ENCODE data around the gene STX4. TPM values are rescaled to one million over a fixed set of nuclear protein-coding genes. Genes with fewer than 3 reads are reported as not detected.

Gene STX4
- polyA plus RNA-seq, 2 of the 4 experiments (the other 2 are of a cell fraction): 39.7 to 73.9 TPM

DNA sequence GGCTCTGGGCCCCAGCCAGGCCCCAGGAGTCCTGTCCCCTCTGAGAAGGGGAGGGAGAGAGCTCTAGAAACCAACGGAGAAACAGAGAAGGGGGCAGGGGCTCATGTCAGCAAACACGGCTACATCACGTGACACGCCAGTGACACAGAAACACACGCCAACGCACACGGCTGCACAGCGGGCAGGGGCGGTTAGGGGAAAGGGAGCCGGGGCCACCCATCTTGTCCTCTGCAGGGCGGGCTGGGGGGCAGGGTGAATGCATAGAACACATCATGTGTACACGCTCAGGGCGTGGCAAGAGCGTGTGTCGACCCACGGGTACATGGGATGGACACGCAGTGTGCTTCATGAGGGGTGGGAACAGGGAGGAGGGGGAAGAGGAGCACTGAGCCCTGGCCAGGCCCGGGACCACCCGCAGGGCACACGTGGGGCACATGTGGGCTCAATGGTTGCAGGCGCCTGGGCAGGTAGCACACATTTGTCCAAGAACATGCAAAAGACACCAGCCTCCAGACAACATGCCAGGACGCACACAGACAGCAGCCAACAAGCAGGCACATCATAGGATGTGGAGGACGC lies 43.8 kb upstream of the STX4 start:
- POLR2A ChIA-PET: no interaction called here
- WGBS (ENCODE audit: missing lambda C conversion rate): 87% methylated on average over 23 of the region's 23 CpGs
- FAIRE-seq: no peak

DNA sequence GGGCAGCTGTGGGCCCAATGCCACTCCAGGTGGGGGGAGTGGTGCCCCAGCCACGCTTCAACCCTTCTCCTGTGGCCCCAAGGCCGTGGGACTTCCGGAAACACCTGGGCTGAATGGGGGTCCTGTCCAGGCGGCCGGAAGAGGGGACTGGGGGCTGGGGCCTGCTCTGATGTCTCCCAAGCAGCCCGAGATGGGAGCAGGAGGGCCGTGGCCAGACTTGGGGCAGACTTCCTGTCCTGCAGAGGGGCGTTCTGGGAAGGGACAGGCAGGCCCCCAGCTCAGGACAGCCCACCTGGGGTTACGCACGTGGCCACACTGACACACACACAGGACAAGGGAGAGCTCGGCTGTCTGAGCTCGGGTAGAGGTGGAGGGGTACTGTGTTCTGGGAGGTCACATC lies 43.3 kb upstream of the STX4 start:
- DNase-seq (ENCODE audit: low read depth in 1 of 2, low spot score in 1 of 2): no peak
- CTCF ChIA-PET: interaction anchor here (1.0 kb wide), 1 partner anchor 27 kb away, joined by 4 read pairs; no protein-coding TSS in a partner anchor
- WGBS (ENCODE audit: missing lambda C conversion rate): 87% methylated on average over 9 of the region's 12 CpGs
- no peak for TF ChIP-seq PHF8 (IDR thresholded peaks at IDR 0.05; ENCODE audit: borderline replicate concordance, low read depth)
- TF ChIP-seq NR3C1 (IDR thresholded peaks at IDR 0.05): no peak
- TF ChIP-seq EHF (CRISPR knock-in tag; IDR thresholded peaks at IDR 0.05): no peak
- TF ChIP-seq RNF2 (IDR thresholded peaks at IDR 0.05; ENCODE audit: borderline replicate concordance, low read depth): no peak
- Histone ChIP-seq H3K9me3 (no peaks in the 10 kb centered on the region), H3K4me2 (no peak overlapping the region), H3K4me3 (no peak overlapping the region), H3K27ac (no peak overlapping the region; a peak in 1 of 6 replicates), H3K4me1 (peaks cover 23% of the 10 kb centered on the region)
- POLR2A ChIA-PET: no interaction called here
- ATAC-seq: no peak
- no peak for FAIRE-seq

More for the DNA sequence above, 43.8 kb upstream of the STX4 start:
- Histone ChIP-seq H3K4me1 (peaks cover 21% of the 10 kb centered on the region), H3K4me2 (no peak overlapping the region), H3K9me3 (no peaks in the 10 kb centered on the region), H3K4me3 (no peak overlapping the region), H3K27ac (no peak overlapping the region)
- CTCF ChIA-PET: interaction anchor here (1.0 kb wide), 1 partner anchor 26 kb away, joined by 4 read pairs; no protein-coding TSS in a partner anchor
- DNase-seq (ENCODE audit: low read depth in 1 of 2, low spot score in 1 of 2): no peak
- TF ChIP-seq, protein P1, sequence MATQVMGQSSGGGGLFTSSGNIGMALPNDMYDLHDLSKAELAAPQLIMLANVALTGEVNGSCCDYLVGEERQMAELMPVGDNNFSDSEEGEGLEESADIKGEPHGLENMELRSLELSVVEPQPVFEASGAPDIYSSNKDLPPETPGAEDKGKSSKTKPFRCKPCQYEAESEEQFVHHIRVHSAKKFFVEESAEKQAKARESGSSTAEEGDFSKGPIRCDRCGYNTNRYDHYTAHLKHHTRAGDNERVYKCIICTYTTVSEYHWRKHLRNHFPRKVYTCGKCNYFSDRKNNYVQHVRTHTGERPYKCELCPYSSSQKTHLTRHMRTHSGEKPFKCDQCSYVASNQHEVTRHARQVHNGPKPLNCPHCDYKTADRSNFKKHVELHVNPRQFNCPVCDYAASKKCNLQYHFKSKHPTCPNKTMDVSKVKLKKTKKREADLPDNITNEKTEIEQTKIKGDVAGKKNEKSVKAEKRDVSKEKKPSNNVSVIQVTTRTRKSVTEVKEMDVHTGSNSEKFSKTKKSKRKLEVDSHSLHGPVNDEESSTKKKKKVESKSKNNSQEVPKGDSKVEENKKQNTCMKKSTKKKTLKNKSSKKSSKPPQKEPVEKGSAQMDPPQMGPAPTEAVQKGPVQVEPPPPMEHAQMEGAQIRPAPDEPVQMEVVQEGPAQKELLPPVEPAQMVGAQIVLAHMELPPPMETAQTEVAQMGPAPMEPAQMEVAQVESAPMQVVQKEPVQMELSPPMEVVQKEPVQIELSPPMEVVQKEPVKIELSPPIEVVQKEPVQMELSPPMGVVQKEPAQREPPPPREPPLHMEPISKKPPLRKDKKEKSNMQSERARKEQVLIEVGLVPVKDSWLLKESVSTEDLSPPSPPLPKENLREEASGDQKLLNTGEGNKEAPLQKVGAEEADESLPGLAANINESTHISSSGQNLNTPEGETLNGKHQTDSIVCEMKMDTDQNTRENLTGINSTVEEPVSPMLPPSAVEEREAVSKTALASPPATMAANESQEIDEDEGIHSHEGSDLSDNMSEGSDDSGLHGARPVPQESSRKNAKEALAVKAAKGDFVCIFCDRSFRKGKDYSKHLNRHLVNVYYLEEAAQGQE (IDR thresholded peaks at IDR 0.05): no peak
- no peak for TF ChIP-seq MAZ (IDR thresholded peaks at IDR 0.05; ENCODE audit: borderline replicate concordance, low read depth, low read length)
- no peak for TF ChIP-seq RCOR1 (IDR thresholded peaks at IDR 0.05; ENCODE audit: low read depth, low read length)
- TF ChIP-seq, protein P2, sequence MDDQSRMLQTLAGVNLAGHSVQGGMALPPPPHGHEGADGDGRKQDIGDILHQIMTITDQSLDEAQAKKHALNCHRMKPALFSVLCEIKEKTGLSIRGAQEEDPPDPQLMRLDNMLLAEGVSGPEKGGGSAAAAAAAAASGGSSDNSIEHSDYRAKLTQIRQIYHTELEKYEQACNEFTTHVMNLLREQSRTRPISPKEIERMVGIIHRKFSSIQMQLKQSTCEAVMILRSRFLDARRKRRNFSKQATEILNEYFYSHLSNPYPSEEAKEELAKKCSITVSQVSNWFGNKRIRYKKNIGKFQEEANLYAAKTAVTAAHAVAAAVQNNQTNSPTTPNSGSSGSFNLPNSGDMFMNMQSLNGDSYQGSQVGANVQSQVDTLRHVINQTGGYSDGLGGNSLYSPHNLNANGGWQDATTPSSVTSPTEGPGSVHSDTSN (IDR thresholded peaks at IDR 0.05): no peak
- TF ChIP-seq TP53 (CRISPR knock-in tag; IDR thresholded peaks at IDR 0.05): no peak
- no peak for TF ChIP-seq HEYL (CRISPR knock-in tag; IDR thresholded peaks at IDR 0.05)
- TF ChIP-seq FOSL2 (IDR thresholded peaks at IDR 0.05): no peak
- no peak for TF ChIP-seq FOSL2 (CRISPR knock-in tag; IDR thresholded peaks at IDR 0.05)
- TF ChIP-seq ZNF302 (CRISPR knock-in tag; IDR thresholded peaks at IDR 0.05): no peak
- TF ChIP-seq, protein P3, sequence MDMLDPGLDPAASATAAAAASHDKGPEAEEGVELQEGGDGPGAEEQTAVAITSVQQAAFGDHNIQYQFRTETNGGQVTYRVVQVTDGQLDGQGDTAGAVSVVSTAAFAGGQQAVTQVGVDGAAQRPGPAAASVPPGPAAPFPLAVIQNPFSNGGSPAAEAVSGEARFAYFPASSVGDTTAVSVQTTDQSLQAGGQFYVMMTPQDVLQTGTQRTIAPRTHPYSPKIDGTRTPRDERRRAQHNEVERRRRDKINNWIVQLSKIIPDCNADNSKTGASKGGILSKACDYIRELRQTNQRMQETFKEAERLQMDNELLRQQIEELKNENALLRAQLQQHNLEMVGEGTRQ (IDR thresholded peaks at IDR 0.05): no peak
- TF ChIP-seq EHMT2 (IDR thresholded peaks at IDR 0.05; ENCODE audit: low read depth): no peak
- TF ChIP-seq CBX2 (IDR thresholded peaks at IDR 0.05; ENCODE audit: borderline replicate concordance, low read depth): no peak
- no peak for TF ChIP-seq RAD21 (conservative IDR thresholded peaks at IDR 0.05 in 1 of 2, IDR thresholded peaks at IDR 0.05 in 1 of 2)
- TF ChIP-seq HOXB5 (CRISPR knock-in tag; IDR thresholded peaks at IDR 0.05): no peak
- TF ChIP-seq FOXS1 (CRISPR knock-in tag; IDR thresholded peaks at IDR 0.05): no peak
- TF ChIP-seq EHF (CRISPR knock-in tag; IDR thresholded peaks at IDR 0.05): no peak
- no peak for TF ChIP-seq MYC (IDR thresholded peaks at IDR 0.05; ENCODE audit: borderline replicate concordance, low read length)
- no peak for TF ChIP-seq FOSB (CRISPR knock-in tag; IDR thresholded peaks at IDR 0.05)
- ATAC-seq: no peak

All from A549 (cell line).